ENCODE results near the gene SH2D1A. TPM values are rescaled to one million over a fixed set of nuclear protein-coding genes. Genes with fewer than 3 reads are reported as not detected.

Gene SH2D1A
- total and polyA plus RNA-seq, 5 donors, result 0.11 to 0.33 (median 0.17) TPM

GRCh38 chrX:124337916-124338315, 8.4 kb upstream of the SH2D1A start:
- no peaks in the 10 kb centered on the region for H3K4me1 ChIP-seq (ENCODE audit: control insufficient read depth, insufficient read depth, low read length)
- intact Hi-C loops (cut with DNase I), result no loop called here
- H3K9me3 ChIP-seq (ENCODE audit: control insufficient read depth, low read length), result no peaks in the 10 kb centered on the region
- no peak for ATAC-seq
- H3K4me3 ChIP-seq (ENCODE audit: low read length), result no peak overlapping the region
- no peak overlapping the region for H3K27ac ChIP-seq (ENCODE audit: low read length)
- DNase-seq, result no peak
- WGBS, result 54% methylated on average over 1 of the region's 1 CpG
- no peaks in the 10 kb centered on the region for H3K27me3 ChIP-seq (ENCODE audit: control insufficient read depth, insufficient read depth)

GRCh38 chrX:124338733-124339514, 7.4 kb upstream of the SH2D1A start:
- Histone ChIP-seq H3K27ac (ENCODE audit: low read length) (no peak overlapping the region), H3K4me3 (ENCODE audit: low read length) (no peak overlapping the region), H3K27me3 (ENCODE audit: control insufficient read depth, insufficient read depth) (no peaks in the 10 kb centered on the region), H3K4me1 (ENCODE audit: control insufficient read depth, insufficient read depth, low read length) (no peaks in the 10 kb centered on the region), H3K9me3 (ENCODE audit: control insufficient read depth, low read length) (no peaks in the 10 kb centered on the region)
- ATAC-seq (no peak), DNase-seq (no peak)
- intact Hi-C loops (cut with DNase I), result no loop called here
- 89% methylated on average over 6 of the region's 6 CpGs for WGBS

GRCh38 chrX:124341396-124342132, 4.8 kb upstream of the SH2D1A start:
- 67% methylated on average over 7 of the region's 7 CpGs for WGBS
- ATAC-seq (no peak), DNase-seq (no peak)
- no peak overlapping the region for H3K27ac ChIP-seq (ENCODE audit: low read length)
- H3K4me1 ChIP-seq (ENCODE audit: control insufficient read depth, insufficient read depth, low read length), result no peaks in the 10 kb centered on the region
- H3K4me3 ChIP-seq (ENCODE audit: low read length), result no peak overlapping the region
- intact Hi-C loops (cut with DNase I), result no loop called here
- H3K9me3 ChIP-seq (ENCODE audit: control insufficient read depth, low read length), result no peaks in the 10 kb centered on the region
- no peaks in the 10 kb centered on the region for H3K27me3 ChIP-seq (ENCODE audit: control insufficient read depth, insufficient read depth)

- intact Hi-C loops (cut with DNase I), result no loop called here
- Histone ChIP-seq H3K27ac (ENCODE audit: low read length) (no peak overlapping the region), H3K4me1 (ENCODE audit: control insufficient read depth, insufficient read depth, low read length) (no peaks in the 10 kb centered on the region), H3K4me3 (ENCODE audit: low read length) (no peak overlapping the region), H3K27me3 (ENCODE audit: control insufficient read depth, insufficient read depth) (no peaks in the 10 kb centered on the region), H3K9me3 (ENCODE audit: control insufficient read depth, low read length) (no peaks in the 10 kb centered on the region)
- ATAC-seq (no peak), DNase-seq (no peak)
- 83% methylated on average over 7 of the region's 7 CpGs for WGBS
Measured at GRCh38 chrX:124342174-124342867, 4.0 kb upstream of the SH2D1A start.

- DNase-seq, result no peak
- Histone ChIP-seq H3K27me3 (ENCODE audit: control insufficient read depth, insufficient read depth) (no peaks in the 10 kb centered on the region), H3K27ac (ENCODE audit: low read length) (no peak overlapping the region), H3K9me3 (ENCODE audit: control insufficient read depth, low read length) (no peaks in the 10 kb centered on the region), H3K4me3 (ENCODE audit: low read length) (no peak overlapping the region), H3K4me1 (ENCODE audit: control insufficient read depth, insufficient read depth, low read length) (no peaks in the 10 kb centered on the region)
- intact Hi-C loops (cut with DNase I), result no loop called here
- ATAC-seq, result no peak
Measured at GRCh38 chrX:124343016-124343415, 3.3 kb upstream of the SH2D1A start.

- intact Hi-C loops (cut with DNase I), result no loop called here
- no peaks in the 10 kb centered on the region for H3K9me3 ChIP-seq (ENCODE audit: control insufficient read depth, low read length)
- H3K4me3 ChIP-seq (ENCODE audit: low read length), result no peak overlapping the region
- WGBS, result 72% methylated on average over 4 of the region's 4 CpGs
- ATAC-seq (no peak), DNase-seq (no peak)
- H3K27me3 ChIP-seq (ENCODE audit: control insufficient read depth, insufficient read depth), result no peaks in the 10 kb centered on the region
- H3K27ac ChIP-seq (ENCODE audit: low read length), result no peak overlapping the region
- no peaks in the 10 kb centered on the region for H3K4me1 ChIP-seq (ENCODE audit: control insufficient read depth, insufficient read depth, low read length)
Measured at GRCh38 chrX:124344246-124344645, 2.1 kb upstream of the SH2D1A start.

GRCh38 chrX:124346877-124347241, 496 bp downstream of the SH2D1A start:
- H3K27me3 ChIP-seq (ENCODE audit: control insufficient read depth, insufficient read depth), result no peaks in the 10 kb centered on the region
- no peak overlapping the region for H3K4me3 ChIP-seq (ENCODE audit: low read length)
- no peaks in the 10 kb centered on the region for H3K9me3 ChIP-seq (ENCODE audit: control insufficient read depth, low read length)
- intact Hi-C loops (cut with DNase I), result no loop called here
- ATAC-seq (no peak), DNase-seq (no peak)
- WGBS, result 88% methylated on average over 15 of the region's 15 CpGs
- no peaks in the 10 kb centered on the region for H3K4me1 ChIP-seq (ENCODE audit: control insufficient read depth, insufficient read depth, low read length)
- H3K27ac ChIP-seq (ENCODE audit: low read length), result no peak overlapping the region

DNA sequence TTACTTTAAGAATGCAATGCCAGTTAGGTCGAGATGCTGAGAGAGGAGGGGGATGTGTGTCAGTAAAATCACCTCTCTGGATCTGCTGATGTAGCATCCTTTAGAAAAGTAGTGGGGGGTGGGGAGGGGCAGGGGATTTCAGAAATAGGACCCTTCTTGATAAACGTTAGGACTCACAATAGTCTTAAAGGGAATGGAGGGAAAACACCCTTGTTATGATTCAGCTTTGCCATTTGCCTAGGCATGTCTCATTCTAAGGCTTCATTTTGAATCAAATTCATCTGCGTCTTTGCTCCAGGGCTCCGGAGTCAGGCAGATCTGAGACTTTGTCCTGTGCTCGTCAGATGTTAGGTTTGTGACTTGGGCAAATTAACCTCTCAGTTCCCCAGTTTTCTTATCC, 879 bp downstream of the SH2D1A start:
- DNase-seq (no peak), ATAC-seq (no peak)
- Histone ChIP-seq H3K4me1 (ENCODE audit: control insufficient read depth, insufficient read depth, low read length) (no peaks in the 10 kb centered on the region), H3K27me3 (ENCODE audit: control insufficient read depth, insufficient read depth) (no peaks in the 10 kb centered on the region), H3K4me3 (ENCODE audit: low read length) (no peak overlapping the region), H3K27ac (ENCODE audit: low read length) (no peak overlapping the region), H3K9me3 (ENCODE audit: control insufficient read depth, low read length) (no peaks in the 10 kb centered on the region)
- intact Hi-C loops (cut with DNase I), result no loop called here
- 65% methylated on average over 5 of the region's 5 CpGs for WGBS

DNA sequence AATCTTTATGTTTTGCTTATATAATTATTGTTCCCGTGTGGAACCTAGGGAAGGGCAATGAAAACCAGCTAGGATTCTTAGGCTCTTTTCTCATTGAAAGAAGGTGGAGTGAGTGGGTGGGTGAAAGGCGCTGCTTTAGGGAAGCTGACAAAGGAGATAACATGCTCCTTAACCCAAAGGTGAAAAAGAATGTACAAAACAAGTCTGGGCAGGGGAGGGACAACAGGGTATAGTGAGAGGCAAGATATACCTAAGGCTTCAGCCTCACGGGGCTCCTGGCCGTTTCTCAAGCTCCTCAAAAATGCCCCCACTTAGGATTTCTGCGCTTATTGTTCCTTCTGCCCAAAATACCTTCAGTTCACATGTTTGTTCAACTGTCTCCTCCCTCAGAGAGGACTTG, 1.8 kb downstream of the SH2D1A start:
- DNase-seq, result no peak
- no peak overlapping the region for H3K27ac ChIP-seq (ENCODE audit: low read length)
- H3K4me3 ChIP-seq (ENCODE audit: low read length), result no peak overlapping the region
- no peaks in the 10 kb centered on the region for H3K27me3 ChIP-seq (ENCODE audit: control insufficient read depth, insufficient read depth)
- H3K4me1 ChIP-seq (ENCODE audit: control insufficient read depth, insufficient read depth, low read length), result no peaks in the 10 kb centered on the region
- intact Hi-C loops (cut with DNase I), result no loop called here
- H3K9me3 ChIP-seq (ENCODE audit: control insufficient read depth, low read length), result no peaks in the 10 kb centered on the region
- WGBS, result 61% methylated on average over 5 of the region's 5 CpGs
- ATAC-seq, result no peak

GRCh38 chrX:124348885-124349453, 2.6 kb downstream of the SH2D1A start:
- ATAC-seq, result no peak
- no peak for DNase-seq
- intact Hi-C loops (cut with DNase I), result no loop called here

DNA sequence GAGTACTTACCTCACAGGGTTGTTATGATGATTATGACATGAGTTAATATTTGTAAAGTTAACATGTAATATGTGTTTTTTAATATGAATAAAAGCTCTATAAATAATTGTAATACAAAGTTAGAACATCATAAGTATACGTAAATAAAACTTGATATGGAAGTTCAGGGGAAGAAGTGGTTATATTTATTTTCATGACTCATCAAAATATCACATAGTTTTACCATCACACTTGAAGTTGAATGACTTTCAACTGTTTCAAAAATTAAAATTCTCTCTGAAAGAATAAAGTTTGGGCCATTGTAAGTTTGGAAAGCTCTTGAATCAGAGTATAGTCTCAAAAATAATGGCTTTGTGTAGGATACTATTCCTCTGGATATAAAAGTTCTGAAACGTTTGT, 8.3 kb downstream of the SH2D1A start:
- ATAC-seq, result no peak
- H3K27ac ChIP-seq (ENCODE audit: low read length), result no peak overlapping the region
- whole genome bisulfite sequencing, result 68% methylated on average over 2 of the region's 2 CpGs
- intact Hi-C loops (cut with DNase I), result no loop called here
- no peaks in the 10 kb centered on the region for H3K27me3 ChIP-seq (ENCODE audit: control insufficient read depth, insufficient read depth)
- no peak overlapping the region for H3K4me3 ChIP-seq (ENCODE audit: low read length)
- H3K9me3 ChIP-seq (ENCODE audit: control insufficient read depth, low read length), result no peaks in the 10 kb centered on the region
- H3K4me1 ChIP-seq (ENCODE audit: control insufficient read depth, insufficient read depth, low read length), result no peaks in the 10 kb centered on the region
- DNase-seq, result no peak

More at GRCh38 chrX:124348885-124349453, 2.6 kb downstream of the SH2D1A start:
- no peaks in the 10 kb centered on the region for H3K4me1 ChIP-seq (ENCODE audit: control insufficient read depth, insufficient read depth, low read length)
- H3K9me3 ChIP-seq (ENCODE audit: control insufficient read depth, low read length), result no peaks in the 10 kb centered on the region
- WGBS, result 92% methylated on average over 6 of the region's 6 CpGs
- no peaks in the 10 kb centered on the region for H3K27me3 ChIP-seq (ENCODE audit: control insufficient read depth, insufficient read depth)
- H3K27ac ChIP-seq (ENCODE audit: low read length), result no peak overlapping the region
- H3K4me3 ChIP-seq (ENCODE audit: low read length), result no peak overlapping the region

All from right cardiac atrium (tissue), 5 donors.